Measurements from ENCODE around the gene MICAL3.

MICAL3 gene

DNA sequence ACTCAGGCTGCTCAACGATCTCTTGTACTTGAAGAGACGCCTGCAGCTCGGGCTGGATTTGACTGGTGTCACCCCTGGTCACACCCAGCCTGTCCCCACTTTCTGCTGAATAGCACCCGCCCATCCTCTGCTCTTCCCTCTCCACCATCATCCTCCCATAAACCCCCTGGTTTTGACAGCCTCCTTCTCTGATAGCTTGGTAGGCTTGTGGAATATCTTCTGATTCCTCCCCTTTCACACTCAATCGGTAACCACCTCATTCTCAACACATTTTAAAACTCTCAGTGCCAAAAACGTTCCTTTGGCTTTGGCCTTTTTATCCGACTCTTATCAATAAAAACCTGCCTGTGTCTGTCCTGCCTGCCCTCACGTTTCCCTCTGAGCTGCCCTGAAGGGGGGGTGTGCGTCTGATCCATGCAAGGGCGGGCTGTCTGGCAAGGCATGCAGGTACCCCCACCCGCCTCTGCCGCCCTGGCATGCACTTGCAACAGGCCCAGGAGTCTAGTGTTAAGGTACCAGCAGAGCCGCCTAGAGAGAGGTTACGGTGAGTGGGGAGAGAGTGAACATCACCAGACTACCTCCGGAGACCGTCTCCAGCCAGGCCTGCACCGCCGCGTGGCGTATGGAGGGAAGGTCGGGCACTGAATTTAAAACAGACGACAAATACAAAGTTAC, 198.3 kb downstream of the MICAL3 start:
- no peaks in the 10 kb centered on the region for H3K79me2 ChIP-seq (ENCODE audit: low read length)
- H3K27me3 ChIP-seq (ENCODE audit: low read depth, low read length), result no peaks in the 10 kb centered on the region
- H3K4me3 ChIP-seq (ENCODE audit: low read length), result no peak overlapping the region
- TF ChIP-seq, protein P1, sequence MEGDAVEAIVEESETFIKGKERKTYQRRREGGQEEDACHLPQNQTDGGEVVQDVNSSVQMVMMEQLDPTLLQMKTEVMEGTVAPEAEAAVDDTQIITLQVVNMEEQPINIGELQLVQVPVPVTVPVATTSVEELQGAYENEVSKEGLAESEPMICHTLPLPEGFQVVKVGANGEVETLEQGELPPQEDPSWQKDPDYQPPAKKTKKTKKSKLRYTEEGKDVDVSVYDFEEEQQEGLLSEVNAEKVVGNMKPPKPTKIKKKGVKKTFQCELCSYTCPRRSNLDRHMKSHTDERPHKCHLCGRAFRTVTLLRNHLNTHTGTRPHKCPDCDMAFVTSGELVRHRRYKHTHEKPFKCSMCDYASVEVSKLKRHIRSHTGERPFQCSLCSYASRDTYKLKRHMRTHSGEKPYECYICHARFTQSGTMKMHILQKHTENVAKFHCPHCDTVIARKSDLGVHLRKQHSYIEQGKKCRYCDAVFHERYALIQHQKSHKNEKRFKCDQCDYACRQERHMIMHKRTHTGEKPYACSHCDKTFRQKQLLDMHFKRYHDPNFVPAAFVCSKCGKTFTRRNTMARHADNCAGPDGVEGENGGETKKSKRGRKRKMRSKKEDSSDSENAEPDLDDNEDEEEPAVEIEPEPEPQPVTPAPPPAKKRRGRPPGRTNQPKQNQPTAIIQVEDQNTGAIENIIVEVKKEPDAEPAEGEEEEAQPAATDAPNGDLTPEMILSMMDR (IDR thresholded peaks at IDR 0.05; ENCODE audit: low read depth, low read length), result no peak
- TF ChIP-seq EZH2phosphoT487 (IDR thresholded peaks at IDR 0.05; ENCODE audit: low read depth), result no peak
- H3K36me3 ChIP-seq (replicated peaks; ENCODE audit: low read depth, low read length), result peaks cover 65% of the 10 kb centered on the region
- no peaks in the 10 kb centered on the region for H3K9me3 ChIP-seq (ENCODE audit: insufficient read depth, low read length)
- no peak overlapping the region for H3K27ac ChIP-seq (ENCODE audit: low read length)
- peaks cover 5% of the 10 kb centered on the region for H3K4me1 ChIP-seq (ENCODE audit: low read length)
- no peak overlapping the region for H3K4me2 ChIP-seq (ENCODE audit: low read length)
- no peak overlapping the region for H2AFZ ChIP-seq (ENCODE audit: low read depth, low read length)
- H3K9ac ChIP-seq (ENCODE audit: low read length), result no peak overlapping the region
- no peaks in the 10 kb centered on the region for H4K20me1 ChIP-seq (ENCODE audit: insufficient read depth, low read length)

DNA sequence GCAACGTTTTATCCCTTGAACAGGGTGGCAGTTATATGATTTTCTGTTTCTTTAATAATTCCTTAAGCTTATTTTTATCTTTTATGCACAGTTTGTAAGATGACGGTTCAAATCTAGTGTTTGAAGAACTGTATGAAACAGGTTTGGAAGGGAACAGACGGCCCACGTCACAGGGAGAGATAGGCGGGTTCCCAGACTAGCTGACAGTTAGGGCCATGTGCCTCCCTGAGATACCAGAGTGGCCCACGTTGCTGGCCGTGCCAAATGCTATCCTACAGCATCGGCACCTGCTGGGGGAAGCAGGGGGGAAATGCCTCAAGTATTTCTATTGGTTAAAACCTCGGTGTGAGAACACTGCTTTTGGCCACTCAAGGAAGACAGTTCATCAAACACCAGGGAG, 199.9 kb downstream of the MICAL3 start:
- Histone ChIP-seq H3K4me2 (ENCODE audit: low read length) (no peak overlapping the region), H3K4me1 (ENCODE audit: low read length) (no peaks in the 10 kb centered on the region), H4K20me1 (ENCODE audit: insufficient read depth, low read length) (no peaks in the 10 kb centered on the region), H3K9ac (ENCODE audit: low read length) (no peak overlapping the region), H2AFZ (ENCODE audit: low read depth, low read length) (no peak overlapping the region), H3K9me3 (ENCODE audit: insufficient read depth, low read length) (no peaks in the 10 kb centered on the region), H3K79me2 (ENCODE audit: low read length) (no peaks in the 10 kb centered on the region), H3K4me3 (ENCODE audit: low read length) (no peak overlapping the region), H3K27me3 (ENCODE audit: low read depth, low read length) (no peaks in the 10 kb centered on the region), H3K36me3 (replicated peaks; ENCODE audit: low read depth, low read length) (peaks cover 55% of the 10 kb centered on the region), H3K27ac (ENCODE audit: low read length) (no peak overlapping the region)
- TF ChIP-seq EZH2phosphoT487 (IDR thresholded peaks at IDR 0.05; ENCODE audit: low read depth), result no peak
- TF ChIP-seq, protein P1 (IDR thresholded peaks at IDR 0.05; ENCODE audit: low read depth, low read length), result no peak

DNA sequence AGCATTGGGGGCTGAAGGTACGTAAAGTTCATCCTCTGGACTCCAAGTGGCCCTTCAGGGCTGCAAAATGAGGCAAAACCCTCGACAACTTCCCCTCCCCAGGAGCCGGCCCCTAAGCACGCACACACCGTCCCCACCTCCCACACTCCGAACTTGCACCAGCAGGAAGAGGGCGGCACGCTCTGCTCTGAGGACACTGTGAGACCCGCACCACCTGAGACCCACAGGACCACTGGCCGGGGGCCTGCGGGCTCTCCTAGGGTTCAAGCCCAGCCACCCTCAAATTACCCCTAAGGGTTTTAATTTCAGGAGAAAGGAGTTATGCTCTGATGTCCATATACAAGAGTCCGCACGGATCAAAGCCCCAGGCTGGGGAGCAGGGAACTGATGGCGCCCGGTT, 200.4 kb downstream of the MICAL3 start:
- Histone ChIP-seq H3K4me1 (ENCODE audit: low read length) (no peaks in the 10 kb centered on the region), H3K4me3 (ENCODE audit: low read length) (no peak overlapping the region), H3K9ac (ENCODE audit: low read length) (no peak overlapping the region), H4K20me1 (ENCODE audit: insufficient read depth, low read length) (no peaks in the 10 kb centered on the region), H2AFZ (ENCODE audit: low read depth, low read length) (no peak overlapping the region), H3K27ac (ENCODE audit: low read length) (no peak overlapping the region), H3K4me2 (ENCODE audit: low read length) (no peak overlapping the region), H3K27me3 (ENCODE audit: low read depth, low read length) (no peaks in the 10 kb centered on the region), H3K36me3 (replicated peaks; ENCODE audit: low read depth, low read length) (peaks cover 58% of the 10 kb centered on the region), H3K79me2 (ENCODE audit: low read length) (no peaks in the 10 kb centered on the region), H3K9me3 (ENCODE audit: insufficient read depth, low read length) (no peaks in the 10 kb centered on the region)
- TF ChIP-seq, protein P1 (IDR thresholded peaks at IDR 0.05; ENCODE audit: low read depth, low read length), result no peak

DNA sequence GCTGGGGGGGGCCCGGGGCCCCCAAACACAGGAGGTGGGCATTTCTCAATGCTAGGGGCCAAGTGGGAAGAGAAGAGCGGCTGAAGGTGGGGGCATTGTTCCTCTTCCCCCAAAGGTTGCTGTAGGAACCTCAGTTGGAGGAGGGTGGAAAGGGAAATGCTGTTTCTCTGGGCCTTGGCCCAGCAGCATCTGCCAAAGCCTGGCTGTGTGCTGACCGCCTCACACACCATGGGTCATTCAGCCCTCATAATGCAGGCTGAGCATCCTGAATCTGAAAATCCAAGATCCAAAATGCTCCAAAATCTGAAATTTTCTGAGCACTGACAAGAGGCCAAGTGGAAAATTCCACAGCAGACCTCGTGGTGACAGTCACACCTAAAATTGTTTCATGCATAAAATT, 201.1 kb downstream of the MICAL3 start:
- no peaks in the 10 kb centered on the region for H3K27me3 ChIP-seq (ENCODE audit: low read depth, low read length)
- H3K36me3 ChIP-seq (replicated peaks; ENCODE audit: low read depth, low read length), result peaks cover 52% of the 10 kb centered on the region
- H3K79me2 ChIP-seq (ENCODE audit: low read length), result no peaks in the 10 kb centered on the region
- TF ChIP-seq, protein P1 (IDR thresholded peaks at IDR 0.05; ENCODE audit: low read depth, low read length), result no peak
- TF ChIP-seq EZH2phosphoT487 (IDR thresholded peaks at IDR 0.05; ENCODE audit: low read depth), result no peak
- H2AFZ ChIP-seq (ENCODE audit: low read depth, low read length), result no peak overlapping the region
- H3K4me2 ChIP-seq (ENCODE audit: low read length), result no peak overlapping the region
- no peaks in the 10 kb centered on the region for H3K4me1 ChIP-seq (ENCODE audit: low read length)
- no peaks in the 10 kb centered on the region for H3K9me3 ChIP-seq (ENCODE audit: insufficient read depth, low read length)
- H3K4me3 ChIP-seq (ENCODE audit: low read length), result no peak overlapping the region
- H3K27ac ChIP-seq (ENCODE audit: low read length), result no peak overlapping the region
- no peaks in the 10 kb centered on the region for H4K20me1 ChIP-seq (ENCODE audit: insufficient read depth, low read length)
- no peak overlapping the region for H3K9ac ChIP-seq (ENCODE audit: low read length)

Data from OCI-LY3 (cell line).